ENCODE results near the gene GAA. TPM values are rescaled to one million over a fixed set of nuclear protein-coding genes. Genes with fewer than 3 reads are reported as not detected.

The GAA gene
- total and polyA plus RNA-seq, 4 donors: 21.3 to 58.7 (median 37.0) TPM

- DNase-seq (ENCODE audit: low spot score): no peak
Measured at GRCh38 chr17:80166446-80166845, 65.1 kb downstream of the GAA start.

More at GRCh38 chr17:80166446-80166845, 65.1 kb downstream of the GAA start:
- no peak for TF ChIP-seq ZBTB33 (IDR thresholded peaks at IDR 0.05)
- TF ChIP-seq GABPA (IDR thresholded peaks at IDR 0.05 in 1 of 2, conservative IDR thresholded peaks at IDR 0.05 in 1 of 2): no peak
- no peak for TF ChIP-seq YY1 (IDR thresholded peaks at IDR 0.05)
- TF ChIP-seq EGR1 (IDR thresholded peaks at IDR 0.05; ENCODE audit: low read depth in 2 of 2): no peak
- TF ChIP-seq SP1 (IDR thresholded peaks at IDR 0.05): no peak
- TF ChIP-seq MAX (IDR thresholded peaks at IDR 0.05): no peak
- no peak for TF ChIP-seq REST (IDR thresholded peaks at IDR 0.05)
- TF ChIP-seq RAD21 (IDR thresholded peaks at IDR 0.05): no peak
- no peak for TF ChIP-seq NR2F2 (IDR thresholded peaks at IDR 0.05)
- TF ChIP-seq FOXA2 (IDR thresholded peaks at IDR 0.05): no peak
- no peak for TF ChIP-seq CTCF (IDR thresholded peaks at IDR 0.05; ENCODE audit: low read depth, low read length, missing input control)
- TF ChIP-seq TAF1 (conservative IDR thresholded peaks at IDR 0.05): no peak
- TF ChIP-seq ATF3 (IDR thresholded peaks at IDR 0.05): no peak
- Histone ChIP-seq H3K4me3 (ENCODE audit: low read depth in 1 of 3, low read length in 3 of 3) (no peak overlapping the region), H3K27me3 (ENCODE audit: control insufficient read depth in 4 of 4, insufficient read depth in 4 of 4, low read length in 3 of 4) (no peaks in the 10 kb centered on the region), H3K36me3 (ENCODE audit: control insufficient read depth in 4 of 4, insufficient read depth in 3 of 4, low read depth in 1 of 4, low read length in 3 of 4) (no peaks in the 10 kb centered on the region), H3K4me1 (ENCODE audit: control insufficient read depth in 4 of 4, insufficient read depth in 4 of 4, low read length in 3 of 4) (no peaks in the 10 kb centered on the region), H3K9ac (ENCODE audit: low read depth in 1 of 2, low read length in 2 of 2) (no peak overlapping the region), H3K27ac (ENCODE audit: low read depth in 1 of 2, low read length in 2 of 2) (no peak overlapping the region), H3K9me3 (ENCODE audit: control insufficient read depth in 4 of 4, low read length in 3 of 4) (no peaks in the 10 kb centered on the region)
- WGBS: 90% methylated on average over 6 of the region's 6 CpGs
